ENCODE results near the gene PIAS4. TPM values are rescaled to one million over a fixed set of nuclear protein-coding genes. Genes with fewer than 3 reads are reported as not detected.
"Not testable (repeated sequence)": the region's sequence is repeated elsewhere in the genome, so short reads cannot be mapped to it uniquely, and the experiment has no call there.

Gene PIAS4
- total RNA-seq, 1 donor from 2014 or later: 39.8 TPM

DNA sequence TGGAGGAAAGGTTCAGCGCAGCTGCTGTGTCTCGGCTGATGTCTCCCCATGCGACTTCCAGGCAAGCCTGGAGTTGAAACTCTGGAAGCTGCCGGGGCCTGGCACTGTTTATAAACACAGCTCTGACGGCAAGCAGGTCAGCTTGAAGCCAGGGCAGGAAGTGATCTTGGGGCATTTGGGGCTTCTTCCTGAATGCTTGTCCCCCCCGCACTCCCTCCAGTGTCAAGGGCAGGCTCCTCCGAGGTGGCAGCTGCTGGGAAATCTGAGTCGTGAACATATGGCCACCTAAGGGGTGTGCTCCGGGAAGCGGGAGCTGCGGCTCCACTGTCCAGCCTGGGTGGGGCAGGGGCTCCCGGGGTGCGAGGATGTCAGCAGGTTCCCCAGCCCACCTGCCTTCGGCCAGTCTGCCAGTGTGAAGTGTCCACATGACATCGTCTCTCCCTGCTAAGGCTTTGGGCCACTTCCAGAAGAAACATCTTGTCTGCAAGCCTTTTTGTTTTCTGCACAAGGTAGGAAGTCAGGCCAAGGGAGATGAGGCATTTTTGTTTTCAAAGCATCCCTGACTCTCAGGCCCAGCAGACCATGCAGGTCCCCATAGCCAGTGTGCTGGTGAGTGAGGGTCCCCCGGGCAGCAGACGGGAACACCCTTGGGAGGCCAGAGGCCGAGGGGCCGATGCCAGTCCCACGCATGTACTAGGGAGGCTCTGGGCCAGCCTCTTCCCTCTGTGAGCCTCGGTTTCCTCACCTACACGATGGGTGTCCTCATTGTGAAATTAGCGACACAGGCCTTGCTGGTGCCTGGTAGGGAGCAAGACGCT, 2.7 kb downstream of the PIAS4 start:
- peaks cover 28% of the 10 kb centered on the region for H3K4me1 Mint-ChIP-seq (ENCODE audit: unreplicated experiment)
- H3K27me3 Mint-ChIP-seq: no peaks in the 10 kb centered on the region
- TF ChIP-seq, protein P1, sequence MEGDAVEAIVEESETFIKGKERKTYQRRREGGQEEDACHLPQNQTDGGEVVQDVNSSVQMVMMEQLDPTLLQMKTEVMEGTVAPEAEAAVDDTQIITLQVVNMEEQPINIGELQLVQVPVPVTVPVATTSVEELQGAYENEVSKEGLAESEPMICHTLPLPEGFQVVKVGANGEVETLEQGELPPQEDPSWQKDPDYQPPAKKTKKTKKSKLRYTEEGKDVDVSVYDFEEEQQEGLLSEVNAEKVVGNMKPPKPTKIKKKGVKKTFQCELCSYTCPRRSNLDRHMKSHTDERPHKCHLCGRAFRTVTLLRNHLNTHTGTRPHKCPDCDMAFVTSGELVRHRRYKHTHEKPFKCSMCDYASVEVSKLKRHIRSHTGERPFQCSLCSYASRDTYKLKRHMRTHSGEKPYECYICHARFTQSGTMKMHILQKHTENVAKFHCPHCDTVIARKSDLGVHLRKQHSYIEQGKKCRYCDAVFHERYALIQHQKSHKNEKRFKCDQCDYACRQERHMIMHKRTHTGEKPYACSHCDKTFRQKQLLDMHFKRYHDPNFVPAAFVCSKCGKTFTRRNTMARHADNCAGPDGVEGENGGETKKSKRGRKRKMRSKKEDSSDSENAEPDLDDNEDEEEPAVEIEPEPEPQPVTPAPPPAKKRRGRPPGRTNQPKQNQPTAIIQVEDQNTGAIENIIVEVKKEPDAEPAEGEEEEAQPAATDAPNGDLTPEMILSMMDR (conservative IDR thresholded peaks at IDR 0.05): no peak
- no peak for DNase-seq (ENCODE audit: extremely low spot score, unreplicated experiment)
- no peaks in the 10 kb centered on the region for H3K9me3 Mint-ChIP-seq
- peak overlapping the region; percentile 93 for H3K4me3 Mint-ChIP-seq
- peak overlapping the region; percentile 84 for H3K27ac Mint-ChIP-seq
- no peaks in the 10 kb centered on the region for H3K36me3 Mint-ChIP-seq

DNA sequence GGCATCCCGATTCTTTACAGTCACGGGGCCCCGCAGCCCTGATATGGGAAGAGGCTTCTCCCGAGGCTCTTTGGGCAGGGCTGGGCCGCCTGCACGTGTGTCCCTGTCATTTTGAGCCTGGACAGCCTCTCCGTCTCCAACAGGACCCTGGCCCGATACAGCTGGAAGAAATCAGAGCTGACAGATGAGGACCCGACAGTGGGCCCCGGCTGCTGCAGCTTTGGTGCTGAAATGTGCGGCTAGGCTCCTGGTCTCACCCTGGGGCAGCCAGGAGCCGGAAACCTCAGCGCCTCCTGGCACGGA, 3.2 kb downstream of the PIAS4 start:
- Mint-ChIP-seq H3K27me3 (no peaks in the 10 kb centered on the region), H3K4me3 (peak overlapping the region; percentile 59), H3K27ac (no peak overlapping the region), H3K36me3 (no peaks in the 10 kb centered on the region), H3K4me1 (ENCODE audit: unreplicated experiment) (peaks cover 28% of the 10 kb centered on the region), H3K9me3 (no peaks in the 10 kb centered on the region)
- no peak for DNase-seq (ENCODE audit: extremely low spot score, unreplicated experiment)
- TF ChIP-seq, protein P1 (conservative IDR thresholded peaks at IDR 0.05): no peak

DNA sequence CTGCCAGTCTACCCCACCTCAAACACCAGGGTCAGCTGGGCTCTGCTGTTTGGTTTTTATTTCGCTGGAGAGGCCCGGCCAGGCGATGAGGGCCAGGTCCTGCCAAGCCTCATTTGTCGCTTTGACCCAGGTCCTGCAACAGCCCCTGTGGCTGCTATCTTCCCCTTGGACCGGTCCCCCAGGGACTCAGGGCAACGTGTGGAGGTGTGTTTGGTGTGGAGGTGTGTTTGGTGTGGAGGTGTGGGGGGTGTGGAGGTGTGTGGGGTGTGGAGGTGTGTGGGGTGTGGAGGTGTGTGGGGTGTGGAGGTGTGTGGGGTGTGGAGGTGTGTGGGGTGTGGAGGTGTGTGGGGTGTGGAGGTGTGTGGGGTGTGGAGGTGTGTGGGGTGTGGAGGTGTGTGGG, 3.9 kb downstream of the PIAS4 start:
- H3K27me3 Mint-ChIP-seq; H3K36me3 Mint-ChIP-seq; H3K27ac Mint-ChIP-seq; H3K9me3 Mint-ChIP-seq; DNase-seq (ENCODE audit: extremely low spot score, unreplicated experiment): not testable (repeated sequence)
- Mint-ChIP-seq H3K4me1 (ENCODE audit: unreplicated experiment) (peaks cover 28% of the 10 kb centered on the region), H3K4me3 (peak overlapping the region; percentile 59)

DNA sequence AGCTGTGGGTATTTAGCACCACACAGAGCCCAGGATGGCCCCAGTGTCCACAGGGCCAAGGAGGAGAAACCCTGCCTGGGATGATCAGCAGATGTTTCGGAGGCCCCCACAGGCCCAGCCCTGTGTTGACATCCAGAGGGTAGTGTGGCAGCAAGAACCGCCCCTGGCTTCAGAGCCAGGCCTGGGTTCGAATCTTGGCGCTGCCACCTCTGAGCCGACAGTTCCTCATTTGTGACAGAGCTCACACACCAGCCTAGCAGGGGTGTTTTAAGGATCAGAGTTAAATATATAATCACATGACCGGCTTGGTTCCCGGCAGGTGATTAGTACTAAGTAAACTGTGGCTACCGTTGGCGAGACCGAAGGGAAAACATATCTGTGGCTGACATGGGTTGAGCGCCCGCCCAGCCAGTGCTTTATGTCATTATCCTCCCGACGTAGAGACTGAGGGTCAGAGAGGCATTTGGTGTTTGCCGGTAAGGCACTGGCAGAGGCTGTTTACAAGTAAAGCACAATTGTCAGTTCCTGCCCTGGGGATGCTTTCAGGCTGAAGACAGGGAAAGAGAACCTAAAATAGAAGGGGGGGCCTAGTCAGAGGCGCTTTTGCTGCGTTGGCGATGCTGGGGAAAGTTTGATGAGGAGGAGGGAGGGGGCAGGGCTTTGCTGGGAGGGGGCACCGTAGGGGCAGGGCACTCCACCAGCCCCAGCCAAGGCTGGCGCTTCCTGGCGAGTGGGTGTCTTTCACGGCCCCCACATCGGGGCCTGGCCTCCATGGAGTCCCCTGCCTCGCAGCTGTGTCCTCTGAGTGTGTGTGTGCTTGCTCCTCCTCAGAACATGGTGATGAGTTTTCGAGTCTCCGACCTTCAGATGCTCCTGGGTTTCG, 4.8 kb downstream of the PIAS4 start:
- H3K27me3 Mint-ChIP-seq: no peaks in the 10 kb centered on the region
- H3K4me3 Mint-ChIP-seq: peak overlapping the region; percentile 61
- peak overlapping the region; percentile 88 for H3K27ac Mint-ChIP-seq

DNA sequence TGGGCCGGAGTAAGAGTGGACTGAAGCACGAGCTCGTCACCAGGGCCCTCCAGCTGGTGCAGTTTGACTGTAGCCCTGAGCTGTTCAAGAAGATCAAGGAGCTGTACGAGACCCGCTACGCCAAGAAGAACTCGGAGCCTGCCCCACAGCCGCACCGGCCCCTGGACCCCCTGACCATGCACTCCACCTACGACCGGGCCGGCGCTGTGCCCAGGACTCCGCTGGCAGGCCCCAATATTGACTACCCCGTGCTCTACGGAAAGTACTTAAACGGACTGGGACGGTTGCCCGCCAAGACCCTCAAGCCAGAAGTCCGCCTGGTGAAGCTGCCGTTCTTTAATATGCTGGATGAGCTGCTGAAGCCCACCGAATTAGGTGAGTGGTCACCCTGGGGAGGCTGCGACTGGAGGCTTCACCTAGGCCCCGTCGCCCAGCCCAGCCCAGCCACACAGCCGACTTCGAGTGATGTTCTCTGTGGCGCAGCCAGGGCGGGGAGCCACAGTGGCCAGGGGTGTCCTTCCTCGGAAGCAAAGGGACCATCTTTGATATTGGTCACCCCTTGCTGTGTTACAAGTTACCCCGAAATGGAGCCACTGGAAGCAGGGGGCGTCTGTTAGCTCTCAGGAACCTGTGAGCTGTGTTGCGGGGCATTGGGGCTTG, 5.6 kb downstream of the PIAS4 start:
- H3K4me1 Mint-ChIP-seq (ENCODE audit: unreplicated experiment): peaks cover 28% of the 10 kb centered on the region
- H3K4me3 Mint-ChIP-seq: no peak overlapping the region
- no peaks in the 10 kb centered on the region for H3K36me3 Mint-ChIP-seq
- H3K9me3 Mint-ChIP-seq: no peaks in the 10 kb centered on the region
- no peaks in the 10 kb centered on the region for H3K27me3 Mint-ChIP-seq
- no peak overlapping the region for H3K27ac Mint-ChIP-seq
- TF ChIP-seq, protein P1 (conservative IDR thresholded peaks at IDR 0.05): no peak
- no peak for DNase-seq (ENCODE audit: extremely low spot score, unreplicated experiment)

More for the DNA sequence above, 4.8 kb downstream of the PIAS4 start:
- H3K4me1 Mint-ChIP-seq (ENCODE audit: unreplicated experiment): peaks cover 28% of the 10 kb centered on the region
- H3K36me3 Mint-ChIP-seq: no peaks in the 10 kb centered on the region
- no peak for DNase-seq (ENCODE audit: extremely low spot score, unreplicated experiment)
- TF ChIP-seq, protein P1 (conservative IDR thresholded peaks at IDR 0.05): no peak
- no peaks in the 10 kb centered on the region for H3K9me3 Mint-ChIP-seq
